CD4-positive, alpha-beta T cell treated with Interleukin-17A for 4 hours (primary cell): Measurements from ENCODE around the gene MTMR1.

Source experiments
- DNase-seq: peaks from one replicate; pipeline ENCODE4 v3.0.0-alpha.2; 2020; ENCODE audit warnings: mixed read lengths

Gene MTMR1

GRCh38 chrX:150692831-150693724 is at the start of gene MTMR1:
TSS of gene MTMR1 (plus strand) at chrX:150693396. CDS start at chrX:150693531, 135 bp downstream.
- peak; percentile 66 for DNase-seq

GRCh38 chrX:150643958-150644357 is 49.2 kb upstream of the MTMR1 start:
- DNase-seq, result no peak

GRCh38 chrX:150644422-150644821 is 48.8 kb upstream of the MTMR1 start:
- DNase-seq, result no peak

GRCh38 chrX:150647331-150647730 is 45.9 kb upstream of the MTMR1 start:
- DNase-seq, result no peak

- DNase-seq, result no peak
Observed at GRCh38 chrX:150648296-150648940, 44.8 kb upstream of the MTMR1 start.

GRCh38 chrX:150649096-150649870 is 43.9 kb upstream of the MTMR1 start:
- no peak for DNase-seq

- DNase-seq, result no peak
Observed at GRCh38 chrX:150651906-150652305, 41.3 kb upstream of the MTMR1 start.

GRCh38 chrX:150655788-150656187 is 37.4 kb upstream of the MTMR1 start:
- no peak for DNase-seq

- no peak for DNase-seq
Observed at GRCh38 chrX:150663073-150663472, 30.1 kb upstream of the MTMR1 start.

GRCh38 chrX:150664290-150664689 is 28.9 kb upstream of the MTMR1 start:
- no peak for DNase-seq

- DNase-seq, result no peak
Observed at GRCh38 chrX:150676221-150676620, 17.0 kb upstream of the MTMR1 start.

GRCh38 chrX:150680974-150681373 is 12.2 kb upstream of the MTMR1 start:
- DNase-seq, result no peak

- no peak for DNase-seq
Observed at GRCh38 chrX:150683112-150683511, 10.1 kb upstream of the MTMR1 start.

- DNase-seq, result peak; percentile 32
Observed at GRCh38 chrX:150683536-150684146, 9.6 kb upstream of the MTMR1 start.

- no peak for DNase-seq
Observed at GRCh38 chrX:150688911-150689451, 4.2 kb upstream of the MTMR1 start.

GRCh38 chrX:150690126-150690525 is 3.1 kb upstream of the MTMR1 start:
- peak; percentile 22 for DNase-seq

- peak; percentile 27 for DNase-seq
Observed at GRCh38 chrX:150692296-150692695, 900 bp upstream of the MTMR1 start.

GRCh38 chrX:150693725-150694574 is 754 bp downstream of the MTMR1 start:
- peak; percentile 73 for DNase-seq

- DNase-seq, result peak; percentile 18
Observed at GRCh38 chrX:150694738-150695410, 1.7 kb downstream of the MTMR1 start.

GRCh38 chrX:150696331-150696730 is 3.1 kb downstream of the MTMR1 start:
- no peak for DNase-seq

- DNase-seq, result peak; percentile 24
Observed at GRCh38 chrX:150696866-150697265, 3.7 kb downstream of the MTMR1 start.
